Panc1 (cell line): ENCODE measurements around the gene CALU. TPM values are rescaled to one million over a fixed set of nuclear protein-coding genes. Genes with fewer than 3 reads are reported as not detected.

Source experiments
- ATAC-seq: fragments of 200-7000 bp; cut with Tn5 transposase; 2 replicates; pipeline ENCODE4 v1.9.1; 2020; ENCODE audit warnings: mild to moderate bottlenecking, moderate library complexity
- BruUV-seq: library from RNA; stranded (reverse); fragments of 400-500 nt; replicated peaks from 2 replicates; lab custom pipeline; 2021; lab: Mats Ljungman, UMichigan
- CTCF ChIA-PET: fragments of 300-600 bp; sonication (Branson Sonifier 250); formaldehyde crosslinking; loops from one replicate; lab custom pipeline; 2022; ENCODE audit warnings: antibody characterized with exemption; lab: Charles Lee
- POLR2A ChIA-PET: fragments of 300-600 bp; sonication (Branson Sonifier 250); formaldehyde crosslinking; loops from one replicate; lab custom pipeline; 2022; ENCODE audit warnings: antibody characterized with exemption; lab: Charles Lee
- DNase-seq: peaks from one replicate; pipeline ENCODE4 v3.0.0-alpha.2; 2010; ENCODE audit warnings: low read depth, low spot score
- H3K27ac ChIP-seq: 2 replicates; pipeline ENCODE4 v1.5.1; 2011; ENCODE audit warnings: mild to moderate bottlenecking, low read length, inconsistent platforms
- H3K27me3 ChIP-seq: fragments of 200-500 bp; sonication (Bioruptor generic); 2 replicates; pipeline ENCODE4 v1.6.0; 2014; ENCODE audit warnings: low read length, inconsistent platforms; ENCODE audit not compliant: control insufficient read depth, insufficient read depth
- H3K36me3 ChIP-seq: fragments of 200-500 bp; sonication (Bioruptor generic); 2 replicates; pipeline ENCODE4 v1.5.1; 2014; ENCODE audit warnings: inconsistent platforms, mild to moderate bottlenecking, low read length, moderate library complexity; ENCODE audit not compliant: control insufficient read depth, insufficient read depth
- H3K4me1 ChIP-seq: 2 replicates; pipeline ENCODE4 v1.5.1; 2011; ENCODE audit warnings: inconsistent platforms, mild to moderate bottlenecking, low read length, moderate library complexity; ENCODE audit not compliant: control insufficient read depth, insufficient read depth
- H3K4me3 ChIP-seq, 2 experiments: 2 replicates each; pipeline ENCODE4 v1.5.1; 2011 to 2012; ENCODE audit warnings: low read depth in 2 of 2, low read length in 2 of 2, mild to moderate bottlenecking in 2 of 2, inconsistent platforms in 1 of 2, moderate library complexity in 1 of 2
- H3K9me3 ChIP-seq: fragments of 200-500 bp; sonication (Bioruptor generic); 2 replicates; pipeline ENCODE4 v1.5.1; 2014; ENCODE audit warnings: low read depth, mild to moderate bottlenecking, inconsistent platforms, low read length, moderate library complexity; ENCODE audit not compliant: control insufficient read depth, insufficient read depth
- POLR2AphosphoS5 ChIP-seq: IDR thresholded peaks from 2 replicates; pipeline ENCODE4 v1.6.1; 2012; ENCODE audit warnings: mild to moderate bottlenecking, low read depth, low read length, moderate library complexity
- SIN3A ChIP-seq: IDR thresholded peaks from 2 replicates; pipeline ENCODE4 v1.6.1; 2012; ENCODE audit warnings: low read depth, mild to moderate bottlenecking, low read length, moderate library complexity, borderline replicate concordance; ENCODE audit not compliant: insufficient read depth
- TCF7L2 ChIP-seq: IDR thresholded peaks from 2 replicates; pipeline ENCODE4 v1.6.1; 2011; ENCODE audit warnings: mild to moderate bottlenecking, low read depth, low read length, inconsistent platforms
- in situ Hi-C: cut with HindIII; loops from 2 replicates; pipeline ENCODE4 v1.10.0; 2016; ENCODE audit warnings: low sequenced_read_pairs, low pct_unique_long_range_greater_than_20kb
- intact Hi-C: fragments of 100-400 bp; cut with micrococcal nuclease; formaldehyde crosslinking; loops from one replicate; pipeline ENCODE4 v1.10.0; 2022; ENCODE audit not compliant: unreplicated experiment
- total RNA-seq: library from RNA; stranded (reverse); gene quantifications from one replicate; pipeline ENCODE4 v1.2.1, GENCODE V29; 2021; ENCODE audit not compliant: unreplicated experiment
- TF ChIP-seq, protein P1 (sequence below): fragments of 450-650 bp; IDR thresholded peaks from 2 replicates; pipeline ENCODE4 v1.5.1; 2017; ENCODE audit warnings: mild to moderate bottlenecking
- TF ChIP-seq, protein P2 (sequence below), 2 experiments: IDR thresholded peaks; 2 replicates each; pipeline ENCODE4 v1.6.1; 2011 to 2012; ENCODE audit warnings: low read depth in 2 of 2, control low read depth in 1 of 2, low read length in 1 of 2, mild to moderate bottlenecking in 1 of 2, moderate library complexity in 1 of 2; ENCODE audit not compliant: insufficient read depth in 1 of 2

The CALU gene
- total RNA-seq, 1 experiment from 2014 or later: 210 TPM

DNA sequence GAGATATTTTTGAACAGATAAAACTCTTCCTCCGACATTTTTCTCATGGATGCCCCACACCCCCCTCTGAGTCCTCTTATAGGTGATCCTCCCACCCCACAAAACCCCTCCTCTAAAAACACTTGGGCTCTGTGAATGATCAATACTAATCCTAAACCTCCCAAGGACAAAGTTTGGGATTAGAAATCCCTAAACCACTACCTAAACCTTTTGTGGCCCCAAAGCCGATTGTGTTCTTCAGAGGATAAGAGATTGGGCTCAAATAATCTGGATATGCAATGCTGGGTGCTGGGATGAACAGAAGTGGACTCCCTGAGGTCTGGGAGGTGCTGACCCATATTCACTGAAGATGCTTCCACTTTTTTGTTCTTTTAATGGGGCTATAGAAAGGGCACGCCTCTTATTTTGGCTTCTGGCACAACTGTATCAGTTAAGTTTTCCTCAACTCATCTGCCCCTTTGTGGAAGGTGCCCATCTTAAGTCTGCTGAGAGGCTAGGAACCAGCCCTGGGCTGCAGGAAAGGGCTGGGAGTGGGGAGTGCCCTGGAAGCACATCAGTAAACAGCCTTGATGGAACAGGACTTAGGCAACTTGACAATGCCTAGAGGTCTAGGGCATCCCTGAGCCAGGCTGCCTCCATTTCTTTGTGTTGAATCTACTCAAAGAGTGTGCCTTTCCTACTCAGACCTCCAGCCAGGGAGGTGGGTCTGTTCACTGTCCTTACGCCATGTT lies 36.8 kb downstream of the CALU start, which contains the start of gene OPN1SW:
TSS of gene OPN1SW (minus strand) at position 51 of the 731 bp plus-strand sequence. CDS start at position 38, 13 bp downstream.
- Histone ChIP-seq H3K36me3 (peaks cover 10% of the 10 kb centered on the region; the same call in 1 of the 2 replicates), H3K4me1 (no peaks in the 10 kb centered on the region), H3K9me3 (peaks cover 8% of the 10 kb centered on the region; the same call in 1 of the 2 replicates), H3K27me3 (no peaks in the 10 kb centered on the region), H3K4me3 (no peak within 1 kb of the TSS), H3K27ac (no peak within 1 kb of the TSS)
- DNase-seq (no peak), ATAC-seq (peak; percentile 44; the same call in 1 of the 2 replicates)
- no TSS peak for BruUV-seq
- ChIA-PET POLR2A (no interaction called here), CTCF (no interaction called here)
- intact Hi-C loops (no loop called here), in situ Hi-C loops (no loop called here)
- TF ChIP-seq SIN3A (no peak), POLR2AphosphoS5 (no peak), TCF7L2 (no peak)
- TF ChIP-seq, protein P1, sequence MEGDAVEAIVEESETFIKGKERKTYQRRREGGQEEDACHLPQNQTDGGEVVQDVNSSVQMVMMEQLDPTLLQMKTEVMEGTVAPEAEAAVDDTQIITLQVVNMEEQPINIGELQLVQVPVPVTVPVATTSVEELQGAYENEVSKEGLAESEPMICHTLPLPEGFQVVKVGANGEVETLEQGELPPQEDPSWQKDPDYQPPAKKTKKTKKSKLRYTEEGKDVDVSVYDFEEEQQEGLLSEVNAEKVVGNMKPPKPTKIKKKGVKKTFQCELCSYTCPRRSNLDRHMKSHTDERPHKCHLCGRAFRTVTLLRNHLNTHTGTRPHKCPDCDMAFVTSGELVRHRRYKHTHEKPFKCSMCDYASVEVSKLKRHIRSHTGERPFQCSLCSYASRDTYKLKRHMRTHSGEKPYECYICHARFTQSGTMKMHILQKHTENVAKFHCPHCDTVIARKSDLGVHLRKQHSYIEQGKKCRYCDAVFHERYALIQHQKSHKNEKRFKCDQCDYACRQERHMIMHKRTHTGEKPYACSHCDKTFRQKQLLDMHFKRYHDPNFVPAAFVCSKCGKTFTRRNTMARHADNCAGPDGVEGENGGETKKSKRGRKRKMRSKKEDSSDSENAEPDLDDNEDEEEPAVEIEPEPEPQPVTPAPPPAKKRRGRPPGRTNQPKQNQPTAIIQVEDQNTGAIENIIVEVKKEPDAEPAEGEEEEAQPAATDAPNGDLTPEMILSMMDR: no peak

DNA sequence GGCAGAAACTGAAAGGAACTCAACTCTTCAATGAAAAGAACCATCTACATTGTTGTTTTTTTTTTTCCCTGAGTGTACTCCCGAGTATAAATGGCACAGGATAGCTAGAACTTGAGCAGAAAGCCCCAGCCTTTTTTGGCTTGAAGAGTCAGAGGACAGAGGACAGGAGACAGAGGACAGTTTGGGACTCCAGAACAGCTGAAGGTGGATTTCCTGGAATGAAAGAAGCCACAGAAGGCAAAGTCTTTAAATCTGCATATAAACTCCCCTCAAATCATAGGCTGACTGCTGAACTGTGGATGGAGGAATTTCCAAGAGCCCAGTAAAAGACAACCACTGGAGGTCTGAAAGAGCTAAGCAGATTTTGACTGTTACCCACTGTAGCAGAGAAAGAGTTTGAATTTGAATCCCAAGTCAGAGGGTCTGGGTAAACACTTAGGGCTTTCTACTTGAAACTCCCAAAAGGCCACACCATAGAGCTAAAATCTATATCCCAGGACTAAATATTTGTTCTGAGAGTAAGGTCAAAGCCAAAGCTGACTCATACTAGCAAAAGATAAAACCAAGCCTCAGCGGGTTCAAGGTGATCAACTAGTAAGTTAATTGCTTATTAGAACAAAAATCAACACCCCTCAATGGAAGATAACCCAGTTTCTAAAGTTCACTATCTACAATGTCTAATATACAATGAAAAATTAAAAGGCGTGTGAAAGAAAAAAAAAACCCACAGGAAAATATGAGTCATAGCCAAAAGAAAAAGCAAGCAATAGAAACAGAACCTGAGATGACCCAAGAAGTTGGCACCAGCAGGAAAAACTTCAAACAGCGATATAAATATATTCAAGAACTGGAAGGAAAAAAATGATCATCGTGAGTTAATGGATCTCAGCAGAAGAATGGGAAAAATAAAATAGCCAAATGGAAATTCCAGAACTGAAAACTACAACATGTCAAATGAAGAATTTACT lies 38.3 kb downstream of the CALU start:
- H3K4me3 ChIP-seq: no peak overlapping the region
- no peaks in the 10 kb centered on the region for H3K4me1 ChIP-seq
- ChIA-PET CTCF (no interaction called here), POLR2A (no interaction called here)
- TF ChIP-seq, protein P2, sequence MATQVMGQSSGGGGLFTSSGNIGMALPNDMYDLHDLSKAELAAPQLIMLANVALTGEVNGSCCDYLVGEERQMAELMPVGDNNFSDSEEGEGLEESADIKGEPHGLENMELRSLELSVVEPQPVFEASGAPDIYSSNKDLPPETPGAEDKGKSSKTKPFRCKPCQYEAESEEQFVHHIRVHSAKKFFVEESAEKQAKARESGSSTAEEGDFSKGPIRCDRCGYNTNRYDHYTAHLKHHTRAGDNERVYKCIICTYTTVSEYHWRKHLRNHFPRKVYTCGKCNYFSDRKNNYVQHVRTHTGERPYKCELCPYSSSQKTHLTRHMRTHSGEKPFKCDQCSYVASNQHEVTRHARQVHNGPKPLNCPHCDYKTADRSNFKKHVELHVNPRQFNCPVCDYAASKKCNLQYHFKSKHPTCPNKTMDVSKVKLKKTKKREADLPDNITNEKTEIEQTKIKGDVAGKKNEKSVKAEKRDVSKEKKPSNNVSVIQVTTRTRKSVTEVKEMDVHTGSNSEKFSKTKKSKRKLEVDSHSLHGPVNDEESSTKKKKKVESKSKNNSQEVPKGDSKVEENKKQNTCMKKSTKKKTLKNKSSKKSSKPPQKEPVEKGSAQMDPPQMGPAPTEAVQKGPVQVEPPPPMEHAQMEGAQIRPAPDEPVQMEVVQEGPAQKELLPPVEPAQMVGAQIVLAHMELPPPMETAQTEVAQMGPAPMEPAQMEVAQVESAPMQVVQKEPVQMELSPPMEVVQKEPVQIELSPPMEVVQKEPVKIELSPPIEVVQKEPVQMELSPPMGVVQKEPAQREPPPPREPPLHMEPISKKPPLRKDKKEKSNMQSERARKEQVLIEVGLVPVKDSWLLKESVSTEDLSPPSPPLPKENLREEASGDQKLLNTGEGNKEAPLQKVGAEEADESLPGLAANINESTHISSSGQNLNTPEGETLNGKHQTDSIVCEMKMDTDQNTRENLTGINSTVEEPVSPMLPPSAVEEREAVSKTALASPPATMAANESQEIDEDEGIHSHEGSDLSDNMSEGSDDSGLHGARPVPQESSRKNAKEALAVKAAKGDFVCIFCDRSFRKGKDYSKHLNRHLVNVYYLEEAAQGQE (IDR thresholded peaks at IDR 0.05; ENCODE audit: insufficient read depth in 1 of 2, low read depth in 2 of 2, low read length in 1 of 2): no peak
- TF ChIP-seq POLR2AphosphoS5 (no peak), SIN3A (no peak), TCF7L2 (no peak)
- TF ChIP-seq, protein P1: no peak
- no TSS peak for BruUV-seq
- H3K27ac ChIP-seq: no peak overlapping the region
- intact Hi-C loops (no loop called here), in situ Hi-C loops (no loop called here)
- no peak for DNase-seq
- H3K36me3 ChIP-seq: peaks cover 1% of the 10 kb centered on the region; the same call in 1 of the 2 replicates
- no peak for ATAC-seq
- H3K27me3 ChIP-seq: no peaks in the 10 kb centered on the region
- peaks cover 8% of the 10 kb centered on the region; the same call in 1 of the 2 replicates for H3K9me3 ChIP-seq
